Measurements from ENCODE around the gene UBE2H. TPM values are rescaled to one million over a fixed set of nuclear protein-coding genes. Genes with fewer than 3 reads are reported as not detected.

UBE2H gene
- total RNA-seq, 1 experiment from 2014 or later: 75.1 TPM

GRCh38 chr7:129828078-129828762, 124.5 kb downstream of the UBE2H start:
- Histone ChIP-seq H3T11ph (ENCODE audit: low read length) (no peak overlapping the region), H3K79me1 (ENCODE audit: insufficient read depth, low read depth, low read length, poor library complexity, severe bottlenecking) (no peaks in the 10 kb centered on the region), H3K4me2 (ENCODE audit: insufficient read depth, insufficient read length, low read length) (no peak overlapping the region), H2AK5ac (ENCODE audit: insufficient read length, low read length) (no peak overlapping the region), H2BK20ac (ENCODE audit: low read depth, low read length, poor library complexity, severe bottlenecking) (no peak overlapping the region), H2BK5ac (ENCODE audit: insufficient read length, low read length) (no peak overlapping the region), H4K91ac (ENCODE audit: insufficient read length, low read depth, low read length) (no peak overlapping the region), H3K9ac (ENCODE audit: extremely low read depth, insufficient read length, low read length) (no peak overlapping the region), H2BK12ac (ENCODE audit: insufficient read length, low read depth, low read length) (no peak overlapping the region), H3K27ac (ENCODE audit: insufficient read length, low read depth, low read length) (no peak overlapping the region), H3K4me1 (ENCODE audit: insufficient read depth, low read length) (peaks cover 4% of the 10 kb centered on the region; the same call in 1 of the 2 replicates), H4K5ac (ENCODE audit: insufficient read length, low read depth, low read length) (no peak overlapping the region), H3K14ac (ENCODE audit: insufficient read depth, low read length) (no peak overlapping the region), H3K27me3 (ENCODE audit: insufficient read depth, low read length) (no peaks in the 10 kb centered on the region), H3K23ac (ENCODE audit: insufficient read length, low read depth, low read length) (no peak overlapping the region), H3K23me2 (ENCODE audit: insufficient read length, low read depth, low read length, poor library complexity, severe bottlenecking) (peaks cover 4% of the 10 kb centered on the region), H3K4ac (ENCODE audit: low read depth, low read length) (no peak overlapping the region), H4K20me1 (ENCODE audit: control insufficient read depth, insufficient read depth, insufficient read length) (no peaks in the 10 kb centered on the region), H3K56ac (ENCODE audit: insufficient read length, low read depth, low read length) (no peak overlapping the region), H2BK15ac (ENCODE audit: low read depth, low read length) (no peak overlapping the region), H3K18ac (ENCODE audit: insufficient read length, low read depth, low read length) (no peak overlapping the region), H2AFZ (ENCODE audit: low read length) (no peak overlapping the region), H3K79me2 (ENCODE audit: insufficient read depth, low read length) (no peaks in the 10 kb centered on the region), H4K8ac (replicated peaks; ENCODE audit: insufficient read length, low read depth, low read length) (no peak overlapping the region), H3K9me3 (ENCODE audit: control insufficient read depth, low read depth, low read length) (no peaks in the 10 kb centered on the region), H2BK120ac (ENCODE audit: low read depth, low read length, poor library complexity, severe bottlenecking) (no peak overlapping the region)
- Mint-ChIP-seq H3K27me3 (ENCODE audit: low read depth) (peaks cover 10% of the 10 kb centered on the region), H3K4me1 (peaks cover 37 to 50% of the 10 kb centered on the region in 2 experiments), H3K36me3 (ENCODE audit: insufficient read depth in 1 of 3, low read depth in 3 of 3) (peaks cover 2 to 14% (median 6%) of the 10 kb centered on the region in 3 experiments; a peak in 6 of 7 replicates), H3K4me3 (no peak overlapping the region), H3K27ac (peak overlapping the region in 1 of 3 experiments; percentile 73; a peak in 1 of 7 replicates), H3K9me3 (no peaks in the 10 kb centered on the region)
- DNase-seq: no peak
- no CpG with 5 or more reads among the region's 18 CpGs for WGBS (ENCODE audit: extremely low coverage, insufficient read length, low lambda C conversion rate)
- no peak for TF ChIP-seq CTCF (conservative IDR thresholded peaks at IDR 0.05)
